Stomach (tissue), 4 donors: ENCODE data around the gene STIL.

Source experiments
- POLR2A ChIP-seq, 4 donors: fragments of 450-650 bp; IDR thresholded peaks; one replicate each; pipeline ENCODE4 v1.6.1; 2016; ENCODE audit warnings: antibody characterized with exemption in 4 of 4, control low read depth in 2 of 4, mild to moderate bottlenecking in 1 of 4, moderate library complexity in 1 of 4
- POLR2AphosphoS5 ChIP-seq, 3 donors: sonication (generic); formaldehyde crosslinking; IDR thresholded peaks; one replicate each; pipeline ENCODE4 v1.6.1; 2016; ENCODE audit warnings: antibody characterized with exemption in 3 of 3

DNA sequence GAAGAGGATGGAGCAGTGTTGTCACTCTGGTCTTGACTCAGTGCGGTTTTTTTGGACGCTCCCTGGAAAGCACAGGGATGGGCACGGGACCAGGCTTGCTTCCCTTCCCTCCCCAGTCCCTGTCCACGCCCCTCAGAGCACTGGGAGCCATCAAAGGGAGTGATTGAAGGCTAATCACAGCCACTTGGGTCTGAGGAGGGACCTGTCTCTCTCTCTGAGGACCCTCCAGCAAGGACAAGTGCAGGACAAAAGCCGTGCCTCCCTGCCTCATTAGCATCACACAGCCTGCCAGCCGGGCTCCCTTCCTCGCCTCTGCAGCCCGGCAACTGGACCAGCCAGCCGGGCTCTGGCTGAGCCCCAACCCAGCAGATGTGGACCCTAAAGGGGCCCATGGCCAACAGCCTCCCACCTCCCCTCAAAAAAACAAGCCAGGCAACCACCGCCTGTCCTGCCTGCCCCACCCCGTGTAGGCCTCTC is 105.5 kb downstream of the STIL start:
- TF ChIP-seq POLR2A (IDR thresholded peaks at IDR 0.05) (no peak), POLR2AphosphoS5 (IDR thresholded peaks at IDR 0.05) (no peak)
